Testis (tissue), 5 donors: ENCODE results near the gene TRIM74. TPM values are rescaled to one million over a fixed set of nuclear protein-coding genes. Genes with fewer than 3 reads are reported as not detected.
"Not testable (repeated sequence)": the region's sequence is repeated elsewhere in the genome, so short reads cannot be mapped to it uniquely, and the experiment has no call there.

Source experiments
- DNase-seq: peaks from one replicate; pipeline ENCODE4 v3.0.0-alpha.2; 2019
- H3K27ac ChIP-seq, 2 donors: fragments of 200-600 bp; sonication (generic); one replicate each; pipeline ENCODE4 v1.5.1; 2019
- H3K27me3 ChIP-seq: fragments of 200-600 bp; sonication (generic); one replicate; pipeline ENCODE4 v1.5.1; 2019
- H3K36me3 ChIP-seq: fragments of 200-600 bp; sonication (generic); one replicate; pipeline ENCODE4 v1.5.1; 2017; ENCODE audit warnings: low read depth; ENCODE audit errors: missing control alignments
- H3K4me1 ChIP-seq: fragments of 200-600 bp; sonication (generic); one replicate; pipeline ENCODE4 v1.5.1; 2019
- H3K4me3 ChIP-seq, 2 donors: fragments of 200-600 bp; sonication (generic); one replicate each; pipeline ENCODE4 v1.5.1; 2017 to 2019
- H3K9me3 ChIP-seq: fragments of 200-600 bp; sonication (generic); one replicate; pipeline ENCODE4 v1.5.1; 2017
- POLR2A ChIP-seq: fragments of 450-650 bp; IDR thresholded peaks from one replicate; pipeline ENCODE4 v1.6.1; 2017; ENCODE audit warnings: antibody characterized with exemption, mild to moderate bottlenecking, moderate library complexity
- WGBS, 2 donors: methylation state at CpG; one replicate each; pipeline ENCODE4 v1.1.5; 2018; 5-methylcytosine and 5-hydroxymethylcytosine counted together
- intact Hi-C: fragments of 100-400 bp; cut with DNase I; formaldehyde crosslinking; loops from one replicate; pipeline ENCODE4 v1.15.1; 2023; ENCODE audit warnings: low total_unique reads
- long read RNA-seq, 2 donors: transcript quantifications; one replicate each; lab custom pipeline, GENCODE V29; 2026
- polyA plus RNA-seq: library from polyadenylated mRNA; stranded (reverse); fragments of 350-450 nt; fragmentation: Illumina TruSeq; extraction: RNeasy Lipid Tissue Mini Kit (QIAGEN cat#74804); gene quantifications from one replicate; pipeline ENCODE4 v1.2.3, GENCODE V29; 2014; ENCODE audit warnings: low read depth, low replicate concordance; ENCODE audit not compliant: insufficient read depth
- total RNA-seq, 2 donors: library from RNA; depleted of rRNA; stranded (reverse); fragments of >200 nt; gene quantifications; one replicate each; pipeline ENCODE4 v1.2.3, GENCODE V29; 2016

The TRIM74 gene
- 1 to 10 TPM; 3.3 to 7.3 TPM for total RNA-seq
- polyA plus RNA-seq = 6.5 TPM
- long read RNA-seq, donor 1 = 0 reads
- long read RNA-seq, donor 2 = 0 reads

DNA sequence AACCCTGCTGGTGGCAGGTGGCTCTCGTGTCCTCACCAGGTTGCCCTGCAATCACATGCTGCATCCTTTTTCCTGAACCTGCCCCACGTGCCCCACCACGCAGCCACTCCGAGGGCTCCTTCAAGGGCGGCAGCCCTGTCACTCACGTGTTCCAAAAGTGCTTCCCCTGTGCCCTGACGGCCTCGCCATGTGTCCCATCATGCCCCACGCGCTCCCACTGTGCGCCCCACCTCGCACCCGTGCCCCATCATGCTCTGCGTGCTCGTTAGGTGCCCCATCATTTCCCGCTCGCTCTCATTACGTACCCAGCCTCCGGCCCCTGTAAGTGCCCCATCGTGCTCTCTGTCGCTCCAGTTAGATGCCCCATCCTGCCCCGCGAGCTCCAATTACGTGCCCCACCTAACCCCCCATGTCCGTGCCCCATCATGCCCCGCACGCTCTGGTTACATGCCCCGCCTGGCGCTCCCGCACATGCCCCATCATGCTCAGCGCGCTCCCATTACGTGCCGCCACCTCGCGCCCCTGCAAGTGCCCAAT is at the start of gene TRIM74:
TRIM74 (minus strand) TSS at position 487 of the 537 bp plus-strand sequence. CDS start 3,309 bp downstream, outside the sequence.
- H3K9me3 ChIP-seq, H3K36me3 ChIP-seq, H3K27me3 ChIP-seq, DNase-seq, intact Hi-C loops, H3K27ac ChIP-seq, H3K4me1 ChIP-seq, H3K4me3 ChIP-seq: not testable (repeated sequence)
- 56 to 76% methylated on average over 13 to 17 of the region's 36 CpGs for WGBS, 2 donors

DNA sequence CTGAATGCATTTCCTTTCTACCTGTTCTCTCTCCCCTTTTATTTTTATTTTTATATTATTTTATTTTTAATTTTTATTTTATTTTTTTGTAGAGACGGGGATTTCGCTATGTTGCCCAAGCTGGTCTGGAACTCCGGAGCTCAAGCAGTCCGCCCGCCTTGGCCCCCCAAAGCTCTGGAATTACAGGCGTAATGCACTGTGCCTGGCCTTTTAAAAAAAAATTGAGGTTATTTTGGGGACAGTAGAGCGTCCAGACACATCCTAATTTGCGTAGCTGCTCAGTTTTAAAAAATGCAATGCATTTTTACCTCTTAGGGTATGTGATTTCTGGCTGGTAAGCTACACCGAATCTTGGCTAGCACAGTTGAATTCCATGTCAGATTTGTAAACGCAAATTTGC is 37.2 kb upstream of the TRIM74 start:
- intact Hi-C loops, DNase-seq, H3K4me1 ChIP-seq, H3K9me3 ChIP-seq, H3K27me3 ChIP-seq, H3K36me3 ChIP-seq, H3K27ac ChIP-seq: not testable (repeated sequence)
- 7 to 10% methylated on average over 10 of the region's 10 CpGs for WGBS, 2 donors
- H3K4me3 ChIP-seq = peak overlapping the region in 1 of 2 donors; percentile 83

DNA sequence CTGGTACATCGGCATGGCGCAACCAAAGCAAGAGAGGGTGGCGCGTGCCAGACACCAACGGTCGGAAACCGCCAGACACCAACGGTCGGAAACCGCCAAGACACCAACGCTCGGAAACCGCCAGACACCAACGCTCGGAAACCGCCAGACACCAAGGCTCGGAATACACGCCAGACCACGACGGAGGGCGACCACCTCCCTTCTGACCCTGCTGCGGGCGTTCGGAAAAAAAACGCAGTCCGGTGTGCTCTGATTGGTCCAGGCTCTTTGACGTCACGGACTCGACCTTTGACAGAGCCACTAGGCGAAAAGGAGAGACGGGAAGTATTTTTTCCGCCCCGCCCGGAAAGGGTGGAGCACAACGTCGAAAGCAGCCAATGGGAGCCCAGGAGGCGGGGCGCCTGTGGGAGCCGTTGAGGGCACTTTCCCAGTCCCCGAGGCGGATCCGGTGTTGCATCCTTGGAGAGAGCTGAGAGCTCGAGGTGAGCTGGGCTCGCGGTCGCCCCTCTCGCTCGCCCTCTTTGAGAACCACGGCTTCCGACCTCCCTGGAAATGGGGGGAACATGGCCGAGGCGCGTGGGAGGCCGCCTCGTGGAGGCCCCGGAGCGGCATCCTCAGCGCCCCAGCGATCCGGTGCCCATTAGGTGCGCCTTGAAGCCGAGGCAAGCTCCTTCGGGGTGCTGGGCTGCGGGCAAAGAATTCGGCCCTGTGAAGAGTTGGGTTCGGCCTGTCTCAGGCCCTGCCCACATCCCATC is 36.6 kb upstream of the TRIM74 start:
- peak; percentile 76 for TF ChIP-seq POLR2A
- H3K27me3 ChIP-seq, H3K4me1 ChIP-seq, H3K9me3 ChIP-seq, H3K36me3 ChIP-seq, intact Hi-C loops: not testable (repeated sequence)
- DNase-seq = peak; percentile 88
- peak overlapping the region; percentile 77 to 83 for H3K4me3 ChIP-seq
- H3K27ac ChIP-seq = peak overlapping the region; percentile 85 to 88
- WGBS, 2 donors = 0% methylated on average over 5 to 40 of the region's 66 CpGs

DNA sequence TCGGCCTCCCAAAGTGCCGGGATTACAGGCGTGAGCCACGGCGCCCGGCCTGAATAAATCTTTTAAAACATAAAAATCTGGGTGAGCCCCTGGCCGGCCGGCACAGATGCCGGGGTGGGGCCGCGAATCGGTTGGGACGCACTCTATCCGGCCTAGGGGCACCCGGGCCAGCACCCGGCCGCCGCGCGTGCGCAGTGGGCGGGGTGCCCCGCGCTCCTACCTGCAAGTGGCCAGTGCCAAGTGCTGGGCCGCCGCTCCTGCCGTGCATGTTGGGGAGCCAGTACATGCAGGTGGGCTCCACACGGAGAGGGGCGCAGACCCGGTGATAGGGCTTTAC is 36.1 kb upstream of the TRIM74 start:
- peak; percentile 86 for DNase-seq
- Histone ChIP-seq H3K4me3 (peak overlapping the region; percentile 77 to 83), H3K27ac (peak overlapping the region; percentile 85 to 88)
- H3K27me3 ChIP-seq, intact Hi-C loops, H3K4me1 ChIP-seq, H3K36me3 ChIP-seq, H3K9me3 ChIP-seq: not testable (repeated sequence)
- no CpG with 5 or more reads among the region's 30 CpGs for WGBS, 2 donors

DNA sequence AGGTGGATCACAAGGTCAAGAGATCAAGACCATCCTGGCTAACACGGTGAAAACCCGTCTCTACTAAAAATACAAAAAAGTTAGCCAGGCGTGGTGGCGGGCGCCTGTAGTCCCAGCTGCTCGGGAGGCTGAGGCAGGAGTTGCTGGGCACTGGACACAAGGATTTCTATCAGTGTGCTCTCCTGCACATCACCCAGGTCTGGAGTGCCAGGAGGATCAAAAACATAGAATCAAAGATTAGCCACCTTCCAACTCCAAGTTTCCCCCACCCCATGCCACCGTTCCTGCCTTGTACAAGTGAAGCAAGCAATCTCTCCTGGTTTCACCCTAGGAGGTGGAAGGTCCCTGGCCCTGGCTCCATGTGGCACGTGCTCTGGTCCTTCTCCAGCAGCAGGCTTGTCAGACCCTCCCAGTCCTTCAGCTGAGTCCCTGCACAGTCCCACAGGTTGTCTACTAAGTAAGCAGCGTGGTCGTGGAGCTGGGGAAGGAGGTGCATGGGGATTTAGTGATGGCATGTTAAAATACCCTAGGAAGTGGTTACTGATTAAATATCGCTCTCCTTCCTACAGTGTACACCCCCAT is 28.7 kb upstream of the TRIM74 start:
- H3K4me1 ChIP-seq, DNase-seq, intact Hi-C loops, H3K9me3 ChIP-seq, H3K4me3 ChIP-seq, H3K27me3 ChIP-seq, H3K27ac ChIP-seq, H3K36me3 ChIP-seq: not testable (repeated sequence)
- no CpG with 5 or more reads among the region's 11 CpGs for WGBS, 2 donors

DNA sequence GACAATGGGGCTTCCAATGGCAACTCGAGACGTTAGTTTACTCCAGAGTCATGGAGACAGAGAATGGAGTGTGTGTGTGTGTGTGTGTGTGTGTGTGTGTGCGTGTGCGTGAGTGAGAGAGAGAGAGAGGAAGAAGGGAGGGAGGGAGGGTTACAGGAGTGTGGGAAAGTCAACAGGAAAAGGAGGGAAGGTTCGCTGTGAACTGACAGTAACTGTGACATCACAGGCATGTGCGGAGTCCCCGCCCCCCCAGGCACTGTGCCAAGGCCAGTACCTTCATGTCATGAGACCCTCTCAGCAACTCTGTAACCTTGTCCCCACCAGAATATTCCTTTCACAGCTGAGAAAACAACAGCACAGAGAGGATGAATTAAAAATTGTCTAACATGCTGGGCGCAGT is 28.2 kb upstream of the TRIM74 start:
- WGBS, 2 donors = 97% methylated on average over 4 of the region's 8 CpGs; no CpG with 5 or more reads in 1 of the 2 donors
- H3K27ac ChIP-seq, H3K36me3 ChIP-seq, H3K4me3 ChIP-seq, H3K4me1 ChIP-seq, H3K9me3 ChIP-seq, H3K27me3 ChIP-seq, intact Hi-C loops, DNase-seq: not testable (repeated sequence)

DNA sequence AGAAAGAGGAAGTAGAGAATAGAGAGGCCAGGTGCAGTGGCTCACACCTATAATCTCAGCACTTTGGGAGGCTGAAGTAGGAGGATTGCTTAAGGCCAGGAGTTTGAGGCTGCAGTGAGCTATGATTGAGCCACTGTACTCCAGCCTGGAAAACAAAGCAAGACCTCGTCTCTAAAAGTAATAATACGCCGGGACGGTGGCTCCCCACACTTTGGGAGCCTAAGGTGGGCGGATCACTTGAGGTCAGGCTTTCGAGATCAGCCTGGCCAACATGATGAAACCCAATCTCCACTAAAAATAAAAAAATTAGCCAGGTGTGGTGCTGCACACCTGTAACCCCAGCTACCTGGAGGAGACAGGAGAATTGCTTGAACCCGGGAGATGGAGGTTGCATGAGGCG is 26.2 kb upstream of the TRIM74 start:
- H3K4me1 ChIP-seq, intact Hi-C loops, H3K4me3 ChIP-seq, H3K9me3 ChIP-seq, H3K36me3 ChIP-seq, H3K27me3 ChIP-seq, H3K27ac ChIP-seq, DNase-seq: not testable (repeated sequence)
- WGBS, 2 donors = 100% methylated on average over 5 of the region's 8 CpGs

DNA sequence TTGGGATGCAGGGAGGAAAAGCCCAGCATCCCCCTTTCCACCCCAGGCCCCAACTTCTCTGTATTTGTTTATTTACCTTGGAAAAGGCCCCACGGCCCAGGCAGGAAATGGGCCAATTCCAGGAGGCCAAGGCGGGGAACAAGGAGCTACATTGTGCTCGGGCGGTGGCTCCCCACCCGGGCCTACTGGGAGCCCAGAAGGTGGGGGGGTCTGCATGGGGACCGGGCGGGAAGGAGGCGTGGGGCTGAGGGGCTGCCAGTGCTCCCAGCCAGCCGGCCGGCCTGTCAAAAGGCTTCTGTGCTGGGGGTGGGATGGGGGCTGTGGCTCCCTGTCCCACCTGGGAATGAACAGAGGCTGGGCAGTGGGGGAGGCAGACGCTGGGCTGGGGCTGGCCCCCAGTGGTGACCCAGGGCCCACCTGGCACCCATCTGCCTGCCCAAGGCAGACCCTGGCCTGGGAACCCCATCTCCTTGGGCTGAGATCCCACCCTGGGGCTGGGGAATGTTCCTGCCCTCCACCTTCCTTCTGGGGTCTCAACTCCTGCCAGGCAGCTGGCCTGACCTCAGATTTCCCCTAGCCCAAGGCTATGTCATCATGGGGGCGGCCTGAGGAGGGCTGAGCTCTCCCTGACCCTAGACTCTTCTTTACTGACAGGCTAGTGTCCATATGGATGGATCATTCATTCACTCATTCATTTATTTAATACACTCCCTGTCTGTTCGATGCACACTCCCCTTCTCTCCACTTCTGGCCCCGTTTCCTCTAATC is 21.1 kb upstream of the TRIM74 start:
- H3K27me3 ChIP-seq, DNase-seq, H3K4me1 ChIP-seq, H3K27ac ChIP-seq, H3K9me3 ChIP-seq, H3K36me3 ChIP-seq, intact Hi-C loops, H3K4me3 ChIP-seq: not testable (repeated sequence)
- WGBS, 2 donors = no CpG with 5 or more reads among the region's 14 CpGs

DNA sequence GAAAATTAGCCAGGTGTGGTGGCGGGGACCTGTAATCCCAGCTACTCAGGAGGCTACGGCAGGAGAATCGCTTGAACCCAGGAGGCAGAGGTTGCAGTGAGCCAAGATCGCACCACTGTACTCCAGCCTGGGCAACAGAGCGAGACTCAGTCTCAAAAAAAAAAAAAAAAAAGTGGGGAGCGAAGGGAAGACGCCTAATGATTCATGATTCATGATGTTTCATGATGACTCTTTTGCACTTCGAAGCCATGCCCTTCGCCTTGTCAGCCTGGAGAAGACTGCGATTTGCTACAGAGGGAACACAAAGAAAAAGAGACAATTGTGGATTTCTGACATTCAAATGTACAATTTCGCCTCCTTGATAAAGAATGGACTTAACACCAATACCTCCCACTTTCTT is 12.8 kb upstream of the TRIM74 start:
- H3K27ac ChIP-seq, DNase-seq, H3K36me3 ChIP-seq, H3K27me3 ChIP-seq, H3K4me1 ChIP-seq, H3K9me3 ChIP-seq, H3K4me3 ChIP-seq, intact Hi-C loops: not testable (repeated sequence)
- 100% methylated on average over 1 to 4 of the region's 11 CpGs for WGBS, 2 donors

DNA sequence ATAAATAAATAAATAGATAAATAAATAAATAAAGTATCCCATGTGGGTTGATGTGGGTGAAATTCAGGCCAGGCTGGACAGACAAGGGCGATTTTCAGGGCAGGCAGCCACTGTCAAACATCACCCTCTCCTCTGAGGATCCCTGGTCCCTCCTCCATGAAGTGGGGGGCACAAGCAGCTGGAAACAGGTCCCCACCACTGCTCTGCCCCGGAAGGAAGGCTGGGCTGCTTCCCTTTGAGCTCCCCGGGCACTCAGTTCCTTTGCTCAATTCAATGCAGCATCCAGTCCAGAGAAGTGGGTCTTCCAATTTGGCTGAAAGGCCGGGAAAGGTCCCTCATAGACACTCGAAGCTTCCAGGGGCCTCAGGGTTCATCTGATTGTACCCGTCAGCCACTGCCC is 11.1 kb upstream of the TRIM74 start:
- H3K27me3 ChIP-seq, H3K27ac ChIP-seq, DNase-seq, intact Hi-C loops, H3K4me3 ChIP-seq, H3K4me1 ChIP-seq, H3K9me3 ChIP-seq, H3K36me3 ChIP-seq: not testable (repeated sequence)
- no CpG with 5 or more reads among the region's 6 CpGs for WGBS, 2 donors

DNA sequence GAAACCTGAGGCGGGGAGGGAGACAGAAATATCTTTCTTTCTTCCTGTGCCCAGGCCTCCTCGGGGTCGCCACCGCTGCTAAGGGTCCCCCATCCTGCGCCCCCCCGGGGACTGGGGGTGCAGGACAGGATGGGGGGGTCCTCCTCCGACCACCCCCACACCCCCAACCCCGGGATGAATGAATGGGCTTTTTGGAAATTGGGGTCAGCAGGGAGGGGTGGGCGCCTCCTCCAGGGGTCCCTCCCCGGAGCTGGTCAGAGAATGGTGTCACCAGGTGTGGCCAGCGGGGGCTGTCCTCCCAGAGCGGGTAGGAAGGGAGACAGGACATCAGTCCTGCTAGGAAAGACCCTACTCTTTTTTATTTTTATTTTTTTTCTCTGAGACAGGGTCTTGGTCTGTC is 7.2 kb upstream of the TRIM74 start:
- H3K4me3 ChIP-seq, H3K27ac ChIP-seq, H3K9me3 ChIP-seq, DNase-seq, H3K27me3 ChIP-seq, intact Hi-C loops, H3K36me3 ChIP-seq, H3K4me1 ChIP-seq: not testable (repeated sequence)
- WGBS, 2 donors = 73 to 87% methylated on average over 3 to 4 of the region's 12 CpGs
